H1 (cell line): ENCODE measurements around the gene CALR. TPM values are rescaled to one million over a fixed set of nuclear protein-coding genes. Genes with fewer than 3 reads are reported as not detected.

Experiments
- CREB1 ChIP-seq: IDR thresholded peaks from 2 replicates; pipeline ENCODE4 v1.6.1; 2012; ENCODE audit warnings: inconsistent platforms
- KDM1A ChIP-seq: fragments of 200-600, 300-600 bp; sonication (generic); IDR thresholded peaks from 2 replicates; pipeline ENCODE4 v1.7.1; 2016; ENCODE audit warnings: mild to moderate bottlenecking, low read length, borderline replicate concordance
- KDM4A ChIP-seq: IDR thresholded peaks from one replicate; pipeline ENCODE4 v1.7.1; 2012; ENCODE audit warnings: low read depth, mild to moderate bottlenecking, moderate library complexity, low read length, inconsistent platforms; ENCODE audit not compliant: severe bottlenecking
- POLR2A ChIP-seq, 2 experiments: IDR thresholded peaks; 1 replicate in 1 of 2; 2 replicates in 1 of 2; pipeline ENCODE4 v1.6.1; 2011; ENCODE audit warnings: low read depth in 2 of 2, low read length in 2 of 2, mild to moderate bottlenecking in 2 of 2; ENCODE audit errors: control extremely low read depth in 1 of 2
- POLR2AphosphoS5 ChIP-seq: IDR thresholded peaks from 2 replicates; pipeline ENCODE4 v1.6.1; 2011; ENCODE audit warnings: low read depth, low read length
- SIN3A ChIP-seq, 2 experiments: IDR thresholded peaks in 1 of 2; conservative IDR thresholded peaks in 1 of 2; 2 replicates each; pipeline ENCODE4 v1.6.1; 2011 to 2012; ENCODE audit warnings: low read length in 2 of 2, improper control_type of control experiment in 1 of 2, low read depth in 1 of 2, mild to moderate bottlenecking in 1 of 2
- SP2 ChIP-seq: IDR thresholded peaks from 2 replicates; pipeline ENCODE4 v1.6.1; 2012; ENCODE audit warnings: mild to moderate bottlenecking, low read length, inconsistent platforms
- polyA plus RNA-seq, 7 experiments: library from polyadenylated mRNA; depleted of rRNA in 3 of 7; stranded (reverse) in 5 of 7; unstranded in 2 of 7; fragments of >200 nt in 5 of 7; fragments of 200-250 nt in 2 of 7; gene quantifications; 1 replicate in 5 of 7; 2 replicates in 1 of 7; 4 replicates in 1 of 7; pipeline versions ENCODE4 v1.2.1 to v1.2.3, GENCODE V29; 2011 to 2013; ENCODE audit warnings: missing spikeins in 2 of 7, mixed read lengths in 2 of 7
- total RNA-seq: library from RNA; stranded (reverse); fragmentation: NEBNext Ultra II Directional; extraction: Animal tissue kit (Norgen Biotek cat#: 25700); gene quantifications from 2 replicates; pipeline ENCODE4 v1.2.1, GENCODE V29; 2021
- TF ChIP-seq, protein P1 (sequence below): fragments of 300-600 bp; sonication (generic); IDR thresholded peaks from 2 replicates; pipeline ENCODE4 v1.7.1; 2012; ENCODE audit warnings: low read length, moderate library complexity, mild to moderate bottlenecking, inconsistent platforms; ENCODE audit not compliant: insufficient replicate concordance
- TF ChIP-seq, protein P2 (sequence below): IDR thresholded peaks from 2 replicates; pipeline ENCODE4 v1.6.1; 2011; ENCODE audit warnings: low read length, improper control_type of control experiment

CALR gene
- total and polyA plus RNA-seq, 2 of the 8 experiments (the other 6 are each of a cell fraction or from before 2014, with no cell fraction given) = 591 to 1,155 TPM

DNA sequence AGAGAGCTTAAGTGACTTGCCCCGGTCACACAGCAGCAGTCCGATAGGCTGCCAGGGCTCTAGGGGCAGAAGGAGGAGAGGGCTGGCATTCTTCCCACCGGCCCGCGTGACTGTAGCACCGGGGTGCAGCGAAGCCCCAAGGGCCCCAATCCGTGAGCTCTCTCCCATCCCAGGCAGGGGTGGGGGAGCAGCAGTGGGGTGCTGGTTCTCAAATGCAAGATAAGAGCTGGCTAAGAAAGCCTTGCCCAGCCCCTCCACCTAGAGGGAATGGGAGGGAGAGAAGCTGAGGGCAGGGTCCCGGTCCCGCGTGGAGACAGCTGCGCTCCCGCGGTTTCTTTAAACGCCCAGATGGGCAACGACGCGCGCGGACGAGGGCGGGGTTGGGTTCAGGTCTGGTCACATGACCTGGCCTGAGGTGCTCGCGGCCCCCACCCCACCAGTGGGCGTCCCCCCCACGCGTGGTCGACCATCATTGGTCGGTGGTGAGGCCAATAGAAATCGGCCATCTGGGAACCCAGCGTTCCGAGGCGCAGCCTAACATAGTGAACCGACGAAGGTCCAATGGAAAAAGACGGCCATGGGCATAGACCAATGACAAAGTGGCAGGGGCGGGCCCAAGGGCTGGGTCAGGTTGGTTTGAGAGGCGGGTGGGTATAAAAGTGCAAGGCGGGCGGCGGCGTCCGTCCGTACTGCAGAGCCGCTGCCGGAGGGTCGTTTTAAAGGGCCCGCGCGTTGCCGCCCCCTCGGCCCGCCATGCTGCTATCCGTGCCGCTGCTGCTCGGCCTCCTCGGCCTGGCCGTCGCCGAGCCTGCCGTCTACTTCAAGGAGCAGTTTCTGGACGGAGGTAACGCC is at the start of gene CALR (continued):
- TF ChIP-seq, protein P1, sequence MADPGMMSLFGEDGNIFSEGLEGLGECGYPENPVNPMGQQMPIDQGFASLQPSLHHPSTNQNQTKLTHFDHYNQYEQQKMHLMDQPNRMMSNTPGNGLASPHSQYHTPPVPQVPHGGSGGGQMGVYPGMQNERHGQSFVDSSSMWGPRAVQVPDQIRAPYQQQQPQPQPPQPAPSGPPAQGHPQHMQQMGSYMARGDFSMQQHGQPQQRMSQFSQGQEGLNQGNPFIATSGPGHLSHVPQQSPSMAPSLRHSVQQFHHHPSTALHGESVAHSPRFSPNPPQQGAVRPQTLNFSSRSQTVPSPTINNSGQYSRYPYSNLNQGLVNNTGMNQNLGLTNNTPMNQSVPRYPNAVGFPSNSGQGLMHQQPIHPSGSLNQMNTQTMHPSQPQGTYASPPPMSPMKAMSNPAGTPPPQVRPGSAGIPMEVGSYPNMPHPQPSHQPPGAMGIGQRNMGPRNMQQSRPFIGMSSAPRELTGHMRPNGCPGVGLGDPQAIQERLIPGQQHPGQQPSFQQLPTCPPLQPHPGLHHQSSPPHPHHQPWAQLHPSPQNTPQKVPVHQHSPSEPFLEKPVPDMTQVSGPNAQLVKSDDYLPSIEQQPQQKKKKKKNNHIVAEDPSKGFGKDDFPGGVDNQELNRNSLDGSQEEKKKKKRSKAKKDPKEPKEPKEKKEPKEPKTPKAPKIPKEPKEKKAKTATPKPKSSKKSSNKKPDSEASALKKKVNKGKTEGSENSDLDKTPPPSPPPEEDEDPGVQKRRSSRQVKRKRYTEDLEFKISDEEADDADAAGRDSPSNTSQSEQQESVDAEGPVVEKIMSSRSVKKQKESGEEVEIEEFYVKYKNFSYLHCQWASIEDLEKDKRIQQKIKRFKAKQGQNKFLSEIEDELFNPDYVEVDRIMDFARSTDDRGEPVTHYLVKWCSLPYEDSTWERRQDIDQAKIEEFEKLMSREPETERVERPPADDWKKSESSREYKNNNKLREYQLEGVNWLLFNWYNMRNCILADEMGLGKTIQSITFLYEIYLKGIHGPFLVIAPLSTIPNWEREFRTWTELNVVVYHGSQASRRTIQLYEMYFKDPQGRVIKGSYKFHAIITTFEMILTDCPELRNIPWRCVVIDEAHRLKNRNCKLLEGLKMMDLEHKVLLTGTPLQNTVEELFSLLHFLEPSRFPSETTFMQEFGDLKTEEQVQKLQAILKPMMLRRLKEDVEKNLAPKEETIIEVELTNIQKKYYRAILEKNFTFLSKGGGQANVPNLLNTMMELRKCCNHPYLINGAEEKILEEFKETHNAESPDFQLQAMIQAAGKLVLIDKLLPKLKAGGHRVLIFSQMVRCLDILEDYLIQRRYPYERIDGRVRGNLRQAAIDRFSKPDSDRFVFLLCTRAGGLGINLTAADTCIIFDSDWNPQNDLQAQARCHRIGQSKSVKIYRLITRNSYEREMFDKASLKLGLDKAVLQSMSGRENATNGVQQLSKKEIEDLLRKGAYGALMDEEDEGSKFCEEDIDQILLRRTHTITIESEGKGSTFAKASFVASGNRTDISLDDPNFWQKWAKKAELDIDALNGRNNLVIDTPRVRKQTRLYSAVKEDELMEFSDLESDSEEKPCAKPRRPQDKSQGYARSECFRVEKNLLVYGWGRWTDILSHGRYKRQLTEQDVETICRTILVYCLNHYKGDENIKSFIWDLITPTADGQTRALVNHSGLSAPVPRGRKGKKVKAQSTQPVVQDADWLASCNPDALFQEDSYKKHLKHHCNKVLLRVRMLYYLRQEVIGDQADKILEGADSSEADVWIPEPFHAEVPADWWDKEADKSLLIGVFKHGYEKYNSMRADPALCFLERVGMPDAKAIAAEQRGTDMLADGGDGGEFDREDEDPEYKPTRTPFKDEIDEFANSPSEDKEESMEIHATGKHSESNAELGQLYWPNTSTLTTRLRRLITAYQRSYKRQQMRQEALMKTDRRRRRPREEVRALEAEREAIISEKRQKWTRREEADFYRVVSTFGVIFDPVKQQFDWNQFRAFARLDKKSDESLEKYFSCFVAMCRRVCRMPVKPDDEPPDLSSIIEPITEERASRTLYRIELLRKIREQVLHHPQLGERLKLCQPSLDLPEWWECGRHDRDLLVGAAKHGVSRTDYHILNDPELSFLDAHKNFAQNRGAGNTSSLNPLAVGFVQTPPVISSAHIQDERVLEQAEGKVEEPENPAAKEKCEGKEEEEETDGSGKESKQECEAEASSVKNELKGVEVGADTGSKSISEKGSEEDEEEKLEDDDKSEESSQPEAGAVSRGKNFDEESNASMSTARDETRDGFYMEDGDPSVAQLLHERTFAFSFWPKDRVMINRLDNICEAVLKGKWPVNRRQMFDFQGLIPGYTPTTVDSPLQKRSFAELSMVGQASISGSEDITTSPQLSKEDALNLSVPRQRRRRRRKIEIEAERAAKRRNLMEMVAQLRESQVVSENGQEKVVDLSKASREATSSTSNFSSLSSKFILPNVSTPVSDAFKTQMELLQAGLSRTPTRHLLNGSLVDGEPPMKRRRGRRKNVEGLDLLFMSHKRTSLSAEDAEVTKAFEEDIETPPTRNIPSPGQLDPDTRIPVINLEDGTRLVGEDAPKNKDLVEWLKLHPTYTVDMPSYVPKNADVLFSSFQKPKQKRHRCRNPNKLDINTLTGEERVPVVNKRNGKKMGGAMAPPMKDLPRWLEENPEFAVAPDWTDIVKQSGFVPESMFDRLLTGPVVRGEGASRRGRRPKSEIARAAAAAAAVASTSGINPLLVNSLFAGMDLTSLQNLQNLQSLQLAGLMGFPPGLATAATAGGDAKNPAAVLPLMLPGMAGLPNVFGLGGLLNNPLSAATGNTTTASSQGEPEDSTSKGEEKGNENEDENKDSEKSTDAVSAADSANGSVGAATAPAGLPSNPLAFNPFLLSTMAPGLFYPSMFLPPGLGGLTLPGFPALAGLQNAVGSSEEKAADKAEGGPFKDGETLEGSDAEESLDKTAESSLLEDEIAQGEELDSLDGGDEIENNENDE = no peak
- TF ChIP-seq SP2 (peak; percentile 83), CREB1 (0 out of 2 replicates have a peak, but pooled peaks have one; percentile 64), POLR2AphosphoS5 (peak; percentile 92), POLR2A (IDR thresholded peaks at IDR 0.05; ENCODE audit: control extremely low read depth in 1 of 2, low read depth in 2 of 2, low read length in 2 of 2) (peak; percentile 98 to 99), KDM4A (no peak), KDM1A (peak; percentile 94), SIN3A (conservative IDR thresholded peaks at IDR 0.05 in 1 of 2, IDR thresholded peaks at IDR 0.05 in 1 of 2; ENCODE audit: low read depth in 1 of 2, low read length in 2 of 2) (peak in 1 of 2 experiments; percentile 72; a peak in 2 of 4 replicates)
- TF ChIP-seq, protein P2, sequence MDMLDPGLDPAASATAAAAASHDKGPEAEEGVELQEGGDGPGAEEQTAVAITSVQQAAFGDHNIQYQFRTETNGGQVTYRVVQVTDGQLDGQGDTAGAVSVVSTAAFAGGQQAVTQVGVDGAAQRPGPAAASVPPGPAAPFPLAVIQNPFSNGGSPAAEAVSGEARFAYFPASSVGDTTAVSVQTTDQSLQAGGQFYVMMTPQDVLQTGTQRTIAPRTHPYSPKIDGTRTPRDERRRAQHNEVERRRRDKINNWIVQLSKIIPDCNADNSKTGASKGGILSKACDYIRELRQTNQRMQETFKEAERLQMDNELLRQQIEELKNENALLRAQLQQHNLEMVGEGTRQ = peak; percentile 75
